AG09319 (cell line): Measurements from ENCODE around the gene KHDRBS1.

Experiments used
- DNase-seq: peaks from one replicate; pipeline ENCODE4 v3.0.0-alpha.2; 2010; ENCODE audit warnings: low read depth; ENCODE audit errors: extremely low read depth
- CTCF ChIP-seq: IDR thresholded peaks from 2 replicates; pipeline ENCODE4 v1.5.1; 2011; ENCODE audit warnings: low read depth, mild to moderate bottlenecking, inconsistent platforms, low read length, moderate library complexity

Gene KHDRBS1

GRCh38 chr1:32013386-32014198, at the start of gene KHDRBS1:
Gene KHDRBS1, plus strand, starts transcription at chr1:32013868. Its CDS starts 128 bp downstream, at chr1:32013996.
- TF ChIP-seq CTCF, result no peak
- peak; percentile 98 for DNase-seq

- no peak for TF ChIP-seq CTCF
- DNase-seq, result no peak
Measured at GRCh38 chr1:31970873-31971272, 42.8 kb upstream of the KHDRBS1 start.

GRCh38 chr1:31976401-31976800, 37.3 kb upstream of the KHDRBS1 start:
- TF ChIP-seq CTCF, result no peak
- DNase-seq, result no peak

- peak; percentile 62 for TF ChIP-seq CTCF
- peak; percentile 70 for DNase-seq
Measured at GRCh38 chr1:31977385-31978131, 36.1 kb upstream of the KHDRBS1 start.

GRCh38 chr1:31978843-31979400, 34.7 kb upstream of the KHDRBS1 start:
- TF ChIP-seq CTCF, result no peak
- no peak for DNase-seq

- DNase-seq, result no peak
Measured at GRCh38 chr1:31980835-31981455, 32.7 kb upstream of the KHDRBS1 start.

More at GRCh38 chr1:31980835-31981455, 32.7 kb upstream of the KHDRBS1 start:
- no peak for TF ChIP-seq CTCF
